Measurements from ENCODE around the gene FASTKD1.

DNA sequence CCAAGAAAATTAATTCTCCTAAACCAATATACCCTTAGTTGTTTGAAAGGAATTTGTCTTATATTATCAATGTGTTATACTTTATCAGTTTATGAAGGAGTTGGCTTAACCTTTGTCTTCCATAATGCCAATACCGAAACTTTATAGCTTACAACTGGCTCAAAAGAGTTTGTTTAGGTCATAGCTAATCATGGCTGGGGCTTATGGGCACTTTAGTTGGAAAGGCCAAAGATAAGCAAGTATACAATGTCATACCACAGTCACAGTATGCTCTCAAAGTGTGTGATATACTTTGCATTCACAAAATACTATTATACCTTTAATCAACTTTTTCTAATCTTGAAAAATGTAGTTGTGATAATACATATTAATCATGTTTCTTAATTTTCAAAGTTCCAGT is 61.8 kb downstream of the FASTKD1 start:
- no peak for TF ChIP-seq CTCF (IDR thresholded peaks at IDR 0.05)
- no peak for TF ChIP-seq EZH2 (IDR thresholded peaks at IDR 0.05; ENCODE audit: borderline replicate concordance, insufficient read depth, low read depth, low read length, poor library complexity, severe bottlenecking)

All from B cell (primary cell).